GM21717 (cell line): ENCODE measurements around the gene APBB2.
A peak's percentile ranks its signal among the peaks of the same experiment; 100 is the strongest.
"Not testable (repeated sequence)": the region's sequence is repeated elsewhere in the genome, so short reads cannot be mapped to it uniquely, and the experiment has no call there.

Experiments
- ATAC-seq: cut with Tn5 transposase; IDR thresholded peaks from one replicate; pipeline ENCODE4 v1.9.1; 2021; ENCODE audit warnings: mild to moderate bottlenecking, moderate library complexity; ENCODE audit not compliant: unreplicated experiment

APBB2 gene

GRCh38 chr4:41029098-41029497 is 185.2 kb downstream of the APBB2 start:
- no peak for ATAC-seq

GRCh38 chr4:41028392-41029076 is 185.8 kb downstream of the APBB2 start:
- no peak for ATAC-seq

DNA sequence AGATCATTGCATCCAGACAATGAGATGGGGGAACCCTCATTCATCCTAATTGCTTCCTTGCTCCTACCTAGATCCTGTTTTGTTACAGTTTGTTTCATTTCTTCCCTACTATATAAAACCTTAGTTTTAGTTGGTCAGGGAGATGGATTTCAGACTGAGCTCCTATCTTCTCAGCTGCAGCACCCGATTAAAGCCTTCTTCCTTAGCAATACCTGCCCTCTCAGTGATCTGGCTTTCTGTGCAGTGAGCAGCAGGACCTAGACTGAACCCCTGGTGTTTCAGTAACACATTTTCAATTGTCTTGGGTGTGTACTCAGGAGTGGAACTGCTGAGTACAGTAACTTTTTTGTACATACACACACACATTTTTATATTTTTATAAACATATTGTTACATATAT is 187.4 kb downstream of the APBB2 start:
- ATAC-seq: no peak

- no peak for ATAC-seq
Measured at GRCh38 chr4:41025824-41026223, 188.5 kb downstream of the APBB2 start.

GRCh38 chr4:41024556-41025491 is 189.5 kb downstream of the APBB2 start:
- ATAC-seq: no peak

- ATAC-seq: no peak
Measured at GRCh38 chr4:41022116-41022515, 192.2 kb downstream of the APBB2 start.

DNA sequence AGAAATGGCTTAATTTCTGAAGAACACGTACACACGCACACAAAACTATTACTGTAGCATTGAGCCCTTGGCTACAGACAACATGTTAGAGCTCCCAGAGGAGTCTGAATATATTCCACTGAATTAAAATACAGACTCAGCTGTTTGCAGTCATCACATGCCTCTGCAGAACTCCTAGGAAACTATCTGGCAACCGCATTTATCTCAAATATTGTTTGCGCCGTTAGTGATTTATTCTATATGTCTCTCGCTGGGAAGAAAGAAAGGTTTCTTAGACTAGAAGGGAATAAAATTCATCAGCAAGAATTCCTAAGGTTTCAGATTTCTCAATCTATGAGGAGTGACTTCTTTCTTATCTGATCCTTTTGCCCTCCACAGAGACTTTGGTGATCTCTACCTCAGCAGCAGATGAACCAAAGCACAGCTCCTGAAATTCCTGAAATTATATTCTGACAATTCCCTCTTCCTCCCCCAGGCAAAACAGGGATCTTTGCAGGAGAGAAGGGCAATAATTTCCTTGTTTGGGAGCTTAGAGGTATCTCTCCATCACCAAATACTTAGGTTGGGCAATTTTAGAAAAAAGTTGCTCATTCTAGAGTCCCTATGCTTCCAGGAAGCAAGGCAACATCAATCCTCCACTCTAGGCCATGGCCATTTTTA is 199.2 kb downstream of the APBB2 start:
- ATAC-seq: no peak

DNA sequence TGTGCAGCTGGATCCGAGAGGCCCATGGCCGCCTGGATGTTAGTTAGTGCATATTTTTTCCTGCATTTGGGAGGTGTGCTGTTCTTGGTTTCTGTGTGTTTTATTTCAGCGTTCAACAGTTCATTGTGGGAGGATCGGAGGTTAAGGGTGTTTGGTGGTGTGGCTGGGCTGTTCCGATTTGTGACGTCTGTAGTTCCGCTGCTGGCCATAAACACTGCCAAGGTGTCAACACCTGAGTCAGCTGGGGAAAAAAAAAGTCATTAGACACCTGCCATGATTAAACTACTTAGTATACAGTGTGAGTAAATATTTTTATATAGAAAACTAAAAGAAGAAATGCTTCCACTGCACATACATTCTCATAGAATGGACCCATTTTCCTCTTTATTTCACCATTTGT is 200.2 kb downstream of the APBB2 start:
- no peak for ATAC-seq

DNA sequence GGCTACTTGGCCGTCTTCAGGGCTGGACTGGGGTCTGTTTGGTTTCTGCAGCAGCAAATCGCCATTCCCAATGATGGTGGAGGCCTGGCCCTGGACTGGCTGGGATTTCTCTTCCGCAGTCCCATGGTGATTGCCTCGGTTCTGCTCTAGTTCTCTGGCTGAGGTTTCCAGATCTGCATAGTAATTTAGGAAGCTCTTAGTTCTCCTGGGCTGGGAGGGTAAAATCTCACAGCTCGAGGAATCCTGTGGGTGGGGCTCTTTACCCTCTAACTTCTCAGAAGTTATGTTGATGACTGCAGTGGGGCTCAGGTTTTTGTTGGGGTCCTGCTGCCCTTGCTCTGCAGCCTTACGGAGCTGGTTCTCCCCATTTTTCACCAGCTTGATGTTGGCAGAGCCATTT is 200.6 kb downstream of the APBB2 start:
- no peak for ATAC-seq

- no peak for ATAC-seq
Measured at GRCh38 chr4:41012911-41013310, 201.4 kb downstream of the APBB2 start.

DNA sequence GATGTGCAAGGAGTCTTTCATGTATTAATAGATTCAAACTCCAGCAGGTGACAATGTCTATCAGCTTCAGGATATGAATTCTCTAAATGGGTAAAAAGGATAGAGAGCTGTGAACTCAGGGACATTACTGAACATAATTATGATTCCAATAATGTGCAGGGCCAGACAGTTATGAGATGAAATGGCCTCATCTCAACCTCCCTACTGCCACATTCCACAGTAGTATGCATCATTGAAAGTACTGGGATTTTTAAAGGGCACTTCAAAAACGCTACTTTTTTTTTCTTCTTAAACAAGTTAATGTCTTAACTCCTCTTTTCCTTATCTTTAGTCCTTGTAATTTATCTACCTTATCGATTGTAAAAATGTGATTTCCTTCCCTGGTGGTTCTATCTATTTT is 202.0 kb downstream of the APBB2 start:
- no peak for ATAC-seq

- no peak for ATAC-seq
Measured at GRCh38 chr4:41009411-41009810, 204.9 kb downstream of the APBB2 start.

DNA sequence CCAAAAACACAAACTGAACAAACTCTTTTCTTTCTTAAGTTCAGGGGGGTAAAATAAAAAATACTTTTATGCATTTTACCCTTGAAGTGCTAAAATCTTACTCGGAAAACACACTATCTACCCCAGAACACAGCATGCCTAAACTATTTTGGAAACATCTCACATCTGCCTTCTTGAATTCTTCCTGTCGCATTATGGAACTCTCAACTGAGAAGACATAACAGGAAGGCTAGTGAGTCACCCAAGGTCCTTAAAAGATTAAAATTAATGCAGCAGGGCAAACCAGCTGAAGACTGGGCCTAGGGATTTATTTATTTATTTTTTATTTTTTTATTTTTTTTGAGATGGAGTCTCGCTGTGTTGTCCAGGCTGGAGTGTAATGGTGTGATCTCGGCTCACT is 208.2 kb downstream of the APBB2 start:
- ATAC-seq: no peak

DNA sequence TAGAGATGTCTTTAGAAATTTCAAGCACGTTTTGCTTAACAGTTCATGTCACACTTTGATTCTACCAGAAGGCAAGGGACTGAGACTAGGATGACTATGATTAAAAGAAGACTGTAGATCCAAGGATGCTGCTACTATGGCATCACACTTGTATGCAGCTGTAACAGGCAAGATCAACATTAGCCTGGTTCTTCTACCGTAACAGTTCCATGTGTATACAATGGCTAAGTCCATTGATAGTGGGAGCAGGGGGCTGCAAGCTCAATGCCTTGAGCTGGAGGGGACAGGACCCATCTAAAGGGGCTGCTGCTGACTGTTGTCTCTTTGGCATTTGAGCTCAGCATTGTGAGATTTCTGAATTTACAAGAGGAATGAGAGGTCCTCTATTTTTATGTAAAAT is 212.0 kb downstream of the APBB2 start:
- no peak for ATAC-seq

DNA sequence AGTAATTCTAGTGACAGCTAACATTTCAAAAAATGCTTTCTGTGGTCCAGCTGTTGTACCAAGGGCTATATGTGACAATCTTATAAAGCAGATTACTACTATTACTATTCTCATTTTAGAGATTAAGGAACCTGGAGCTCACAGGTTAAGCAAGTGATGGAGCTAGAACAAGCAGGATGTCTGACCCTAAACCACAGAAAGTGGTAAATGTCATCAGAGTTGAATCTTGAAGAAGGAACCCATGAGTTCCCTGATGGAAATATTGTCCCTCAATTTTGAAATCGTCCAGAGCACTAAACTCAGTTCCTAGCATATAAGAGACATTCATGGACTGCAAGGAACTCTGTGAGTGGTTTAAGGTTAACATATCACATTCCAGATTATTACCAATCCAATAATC is 214.0 kb downstream of the APBB2 start:
- ATAC-seq: no peak

DNA sequence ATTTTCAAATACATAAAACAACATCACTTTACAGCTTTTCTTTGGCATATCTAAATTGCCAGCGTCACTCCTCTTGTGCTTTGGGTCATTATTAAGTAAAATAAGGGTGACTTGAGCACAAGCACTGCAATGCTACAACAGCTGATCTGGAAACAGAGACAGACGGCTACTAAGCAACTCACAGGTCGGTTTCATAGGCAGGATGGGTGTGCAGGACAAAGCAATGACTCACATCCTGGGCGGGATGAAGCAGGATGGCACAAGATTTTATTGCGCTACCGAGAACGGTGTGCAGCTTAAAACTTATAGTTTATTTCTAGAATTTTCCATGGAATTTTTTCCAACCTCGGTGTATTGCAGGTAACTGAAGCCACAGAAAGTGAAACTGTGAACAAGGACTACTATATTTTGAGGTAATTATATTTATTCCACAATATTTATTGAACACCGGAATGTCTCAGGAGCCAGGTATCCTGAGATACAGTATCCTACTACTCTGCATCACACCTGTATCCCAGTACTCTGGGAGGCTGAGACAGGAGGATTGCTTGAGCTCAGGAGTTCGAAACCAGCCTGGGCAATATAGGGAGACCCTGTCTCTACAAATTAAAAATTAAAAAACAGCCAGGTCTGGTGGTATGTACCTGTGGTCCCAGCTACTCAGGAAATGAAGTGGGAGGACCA is 215.5 kb downstream of the APBB2 start:
- ATAC-seq: no peak

GRCh38 chr4:40995850-40996249 is 218.5 kb downstream of the APBB2 start:
- no peak for ATAC-seq

GRCh38 chr4:40994321-40994720 is 220.0 kb downstream of the APBB2 start:
- not testable (repeated sequence) for ATAC-seq

DNA sequence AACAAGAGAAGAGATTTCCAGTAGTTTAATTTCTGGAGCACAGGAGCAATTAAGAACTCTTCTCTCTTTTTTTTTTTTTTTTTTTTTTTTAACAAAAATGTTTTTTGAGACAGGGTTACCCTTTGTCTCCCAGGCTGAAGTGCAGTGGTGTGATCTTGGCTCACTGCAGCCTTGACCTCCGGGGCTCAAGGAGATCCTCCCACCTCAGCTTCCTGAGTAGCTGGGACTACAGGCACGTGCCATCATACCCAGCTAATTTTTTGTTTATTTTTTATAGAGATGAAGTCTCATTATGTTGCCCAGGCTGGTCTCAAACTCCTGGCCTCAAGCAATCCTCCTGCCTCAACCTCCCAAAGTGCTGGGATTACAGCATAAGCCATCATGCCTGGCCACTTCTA is 221.0 kb downstream of the APBB2 start:
- ATAC-seq: not testable (repeated sequence)

GRCh38 chr4:40992472-40993295 is 221.7 kb downstream of the APBB2 start:
- peak; percentile 71 for ATAC-seq
